NCI-H146 (cell line): ENCODE results near the gene GIMD1.

Experiments used
- DNase-seq: peaks from one replicate; lab custom pipeline; 2025; lab: John Stamatoyannopoulos, UW

The GIMD1 gene

DNA sequence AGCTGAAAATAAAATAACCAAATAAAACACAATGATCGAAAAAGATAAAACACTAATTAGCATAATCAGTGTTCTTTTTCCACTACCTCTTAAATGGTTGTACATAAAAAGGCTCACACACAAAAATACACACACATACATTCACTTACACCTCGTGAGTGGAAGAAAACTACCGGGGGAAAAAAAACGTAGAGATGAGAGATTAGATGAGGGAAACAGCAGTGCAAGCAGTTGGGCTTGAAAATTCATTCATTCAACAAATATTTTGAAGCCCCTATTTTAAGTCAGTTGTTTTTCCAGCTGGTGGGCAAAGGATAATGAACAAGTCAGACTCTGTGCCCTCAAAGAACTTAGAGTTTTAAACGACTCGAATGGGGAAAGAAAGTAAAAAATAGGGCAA is 53.6 kb downstream of the GIMD1 start:
- peak; percentile 1 for DNase-seq

DNA sequence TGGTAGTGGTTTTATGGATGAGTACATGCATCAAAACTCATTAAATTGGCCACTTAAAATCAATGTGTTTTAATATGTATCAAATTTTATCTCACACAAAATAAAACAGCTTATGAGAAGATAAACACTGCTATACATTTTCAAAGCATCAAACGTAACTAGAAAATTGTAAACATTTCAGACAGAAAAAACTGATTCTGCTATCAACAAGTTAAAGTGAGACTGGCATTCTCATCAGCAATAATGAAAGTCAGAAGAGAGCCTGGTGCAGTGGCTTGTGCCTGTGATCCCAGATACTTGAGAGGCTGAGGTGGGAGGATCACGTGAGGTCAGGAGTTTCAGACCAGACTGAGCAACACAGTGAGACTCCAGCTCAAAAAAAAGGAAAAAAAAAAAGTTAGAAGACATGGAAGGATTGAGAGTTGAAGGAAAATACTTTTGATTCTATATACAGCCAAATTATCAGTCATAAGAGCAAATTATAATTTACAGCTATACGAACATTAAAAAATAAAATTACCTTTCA is 55.5 kb downstream of the GIMD1 start:
- no peak for DNase-seq

GRCh38 chr4:106312377-106312776 is 56.2 kb downstream of the GIMD1 start:
- DNase-seq: no peak
